ENCODE data around the gene KNDC1.

DNA sequence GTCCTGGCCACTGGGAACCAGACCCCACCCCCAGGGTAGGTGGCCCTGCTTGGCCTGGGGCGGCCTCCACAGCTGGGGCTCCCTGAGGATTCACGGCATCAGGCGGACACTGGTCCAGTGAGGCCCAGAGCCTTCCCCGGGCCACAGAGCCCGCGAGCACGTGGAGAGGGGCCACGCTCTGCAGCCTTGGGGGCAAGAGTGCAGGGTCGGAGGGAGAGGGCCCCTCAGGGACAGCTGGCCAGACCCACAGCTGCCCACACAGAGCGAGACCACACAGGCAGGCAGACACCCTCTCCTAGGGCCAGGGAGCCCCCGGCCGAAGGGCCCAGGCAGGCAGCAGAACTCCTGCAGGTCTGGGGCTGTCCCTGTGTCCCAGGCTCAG lies 88.3 kb downstream of the KNDC1 start:
- TF ChIP-seq TARDBP (IDR thresholded peaks at IDR 0.05): no peak
- TF ChIP-seq ELF4 (IDR thresholded peaks at IDR 0.05): no peak
- no peak for TF ChIP-seq PKNOX1 (IDR thresholded peaks at IDR 0.05)
- TF ChIP-seq ZNF384 (IDR thresholded peaks at IDR 0.05): no peak
- no peak for TF ChIP-seq FOXM1 (IDR thresholded peaks at IDR 0.05; ENCODE audit: borderline replicate concordance)

Data from HEK293T (cell line).